Measurements from ENCODE around the gene AMIGO1.

Gene AMIGO1

DNA sequence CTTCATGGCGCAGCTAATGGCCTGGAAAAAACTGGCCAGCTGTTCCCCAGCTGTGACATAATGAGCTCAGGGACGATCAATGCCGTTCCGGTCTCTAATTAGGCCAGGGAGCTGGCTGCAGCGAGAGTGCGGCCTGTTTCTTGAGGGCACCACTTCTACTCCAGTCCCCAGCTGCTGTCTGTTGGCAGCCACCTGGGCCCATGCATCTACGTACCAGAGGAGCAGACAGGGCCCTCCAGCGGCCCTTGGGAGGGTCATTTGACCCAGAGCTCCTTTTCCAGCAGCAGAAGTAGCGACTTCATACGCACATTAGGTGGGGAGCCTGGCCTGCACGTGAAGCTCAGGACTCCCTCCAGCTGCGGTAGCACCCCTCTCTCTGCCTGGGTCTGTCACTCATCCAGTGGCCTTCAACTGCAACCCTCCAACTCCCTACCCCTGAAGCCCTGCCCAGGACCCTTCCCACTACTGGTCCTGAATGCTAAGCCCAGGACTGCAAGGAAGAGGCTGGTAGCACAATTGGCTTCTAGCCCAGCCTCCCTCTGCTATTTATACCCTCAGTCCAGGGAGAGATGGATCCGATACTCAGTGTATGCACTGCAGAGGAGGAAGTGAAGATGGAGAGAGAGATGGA, 21.0 kb upstream of the AMIGO1 start:
- Histone ChIP-seq H3K4me1 (ENCODE audit: low read depth, poor library complexity, severe bottlenecking) (peaks cover 8% of the 10 kb centered on the region), H3K9ac (no peak overlapping the region)

DNA sequence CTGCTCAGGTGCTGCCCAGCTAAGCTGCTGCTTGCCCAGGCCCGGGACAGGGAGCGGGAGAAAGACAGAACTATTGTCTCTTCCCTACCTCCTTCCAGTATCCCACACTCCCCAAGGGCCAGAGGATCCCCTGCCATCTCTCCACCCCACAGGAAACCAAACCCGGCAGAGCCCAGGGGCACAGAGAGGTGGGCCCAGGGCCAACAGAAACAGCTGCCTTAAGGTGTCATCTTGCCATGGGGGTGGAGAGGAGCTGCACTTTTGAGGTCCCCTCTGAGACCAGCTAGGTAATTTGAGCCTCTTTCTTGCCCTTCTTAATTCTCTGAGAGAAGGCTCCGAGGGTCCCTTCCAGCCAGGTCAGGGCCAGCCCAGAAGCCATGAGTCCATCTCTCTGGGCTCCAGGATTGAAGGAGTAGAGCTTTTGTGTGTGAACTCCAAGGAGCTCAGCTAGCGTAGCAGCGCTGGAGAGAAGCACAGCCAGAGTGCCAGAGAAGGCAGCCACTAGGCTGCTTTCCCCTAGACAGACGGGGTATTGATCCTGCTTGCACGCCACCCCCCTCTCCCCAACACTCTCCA, 20.4 kb upstream of the AMIGO1 start:
- H3K4me1 ChIP-seq (ENCODE audit: low read depth, poor library complexity, severe bottlenecking): peaks cover 8% of the 10 kb centered on the region
- H3K9ac ChIP-seq: no peak overlapping the region
- no peak overlapping the region for H2AFZ ChIP-seq (ENCODE audit: low read depth)
- no peaks in the 10 kb centered on the region for H3K79me2 ChIP-seq (ENCODE audit: insufficient read depth, low read depth)
- H3K4me3 ChIP-seq (IDR thresholded peaks at IDR 0.05; ENCODE audit: insufficient read depth, low read depth, low read length): no peak overlapping the region
- no peaks in the 10 kb centered on the region for H3K27me3 ChIP-seq (ENCODE audit: insufficient read depth, low read depth)
- no peak for TF ChIP-seq CTCF (conservative IDR thresholded peaks at IDR 0.05; ENCODE audit: low read depth, low read length)
- H3K27ac ChIP-seq: no peak overlapping the region
- H3K4me2 ChIP-seq: no peak overlapping the region
- H3K36me3 ChIP-seq (ENCODE audit: insufficient read depth): no peaks in the 10 kb centered on the region
- no peaks in the 10 kb centered on the region for H4K20me1 ChIP-seq (ENCODE audit: insufficient read depth)

More for the DNA sequence above, 21.0 kb upstream of the AMIGO1 start:
- Histone ChIP-seq H3K4me2 (no peak overlapping the region), H3K27ac (no peak overlapping the region), H3K79me2 (ENCODE audit: insufficient read depth, low read depth) (no peaks in the 10 kb centered on the region), H3K4me3 (IDR thresholded peaks at IDR 0.05; ENCODE audit: insufficient read depth, low read depth, low read length) (no peak overlapping the region), H4K20me1 (ENCODE audit: insufficient read depth) (no peaks in the 10 kb centered on the region), H3K36me3 (ENCODE audit: insufficient read depth) (no peaks in the 10 kb centered on the region), H2AFZ (ENCODE audit: low read depth) (no peak overlapping the region), H3K27me3 (ENCODE audit: insufficient read depth, low read depth) (no peaks in the 10 kb centered on the region)
- no peak for TF ChIP-seq CTCF (conservative IDR thresholded peaks at IDR 0.05; ENCODE audit: low read depth, low read length)

- Histone ChIP-seq H3K27me3 (ENCODE audit: insufficient read depth, low read depth) (no peaks in the 10 kb centered on the region), H3K36me3 (ENCODE audit: insufficient read depth) (no peaks in the 10 kb centered on the region), H3K4me1 (ENCODE audit: low read depth, poor library complexity, severe bottlenecking) (peaks cover 8% of the 10 kb centered on the region), H2AFZ (ENCODE audit: low read depth) (no peak overlapping the region), H3K27ac (no peak overlapping the region), H3K4me3 (IDR thresholded peaks at IDR 0.05; ENCODE audit: insufficient read depth, low read depth, low read length) (no peak overlapping the region), H4K20me1 (ENCODE audit: insufficient read depth) (no peaks in the 10 kb centered on the region), H3K9ac (no peak overlapping the region), H3K79me2 (ENCODE audit: insufficient read depth, low read depth) (no peaks in the 10 kb centered on the region), H3K4me2 (no peak overlapping the region)
- TF ChIP-seq CTCF (conservative IDR thresholded peaks at IDR 0.05; ENCODE audit: low read depth, low read length): no peak
Observed at GRCh38 chr1:109528712-109529111, 19.2 kb upstream of the AMIGO1 start.

GRCh38 chr1:109527846-109528695, 18.5 kb upstream of the AMIGO1 start:
- Histone ChIP-seq H3K4me2 (no peak overlapping the region), H4K20me1 (ENCODE audit: insufficient read depth) (no peaks in the 10 kb centered on the region), H3K4me3 (IDR thresholded peaks at IDR 0.05; ENCODE audit: insufficient read depth, low read depth, low read length) (no peak overlapping the region), H3K9ac (no peak overlapping the region), H3K79me2 (ENCODE audit: insufficient read depth, low read depth) (no peaks in the 10 kb centered on the region), H3K27ac (no peak overlapping the region), H3K27me3 (ENCODE audit: insufficient read depth, low read depth) (no peaks in the 10 kb centered on the region), H3K36me3 (ENCODE audit: insufficient read depth) (no peaks in the 10 kb centered on the region), H3K4me1 (ENCODE audit: low read depth, poor library complexity, severe bottlenecking) (peaks cover 7% of the 10 kb centered on the region), H2AFZ (ENCODE audit: low read depth) (no peak overlapping the region)
- no peak for TF ChIP-seq CTCF (conservative IDR thresholded peaks at IDR 0.05; ENCODE audit: low read depth, low read length)

Measured in KMS-11 (cell line).